Urinary bladder (tissue), 4 donors: Measurements from ENCODE around the gene RUNX2. TPM values are rescaled to one million over a fixed set of nuclear protein-coding genes. Genes with fewer than 3 reads are reported as not detected.
A peak's percentile ranks its signal among the peaks of the same experiment; 100 is the strongest.
"Not testable (repeated sequence)": the region's sequence is repeated elsewhere in the genome, so short reads cannot be mapped to it uniquely, and the experiment has no call there.

ENCODE experiments used
- DNase-seq: peaks from one replicate; pipeline ENCODE4 v3.0.0-alpha.2; 2015; ENCODE audit errors: extremely low spot score
- H3K27ac ChIP-seq: one replicate; pipeline ENCODE4 v1.5.1; 2013; ENCODE audit warnings: low read depth, mild to moderate bottlenecking, moderate library complexity
- H3K36me3 ChIP-seq: one replicate; pipeline ENCODE4 v1.6.1; 2013; ENCODE audit warnings: mild to moderate bottlenecking, moderate library complexity; ENCODE audit not compliant: insufficient read depth
- H3K4me1 ChIP-seq: one replicate; pipeline ENCODE4 v1.6.1; 2013; ENCODE audit warnings: mild to moderate bottlenecking, moderate library complexity; ENCODE audit not compliant: insufficient read depth
- H3K4me3 ChIP-seq: one replicate; pipeline ENCODE4 v1.5.1; 2013; ENCODE audit warnings: low read depth, low read length
- WGBS: extraction: QIAGEN DNeasy Blood & Tissue Kit; methylation state at CpG from one replicate; pipeline ENCODE4 v1.1.7; 2013; 5-methylcytosine and 5-hydroxymethylcytosine counted together
- polyA plus RNA-seq: library from polyadenylated mRNA; stranded (reverse); fragments of 200-250 nt; gene quantifications from one replicate; pipeline ENCODE4 v1.2.3, GENCODE V29; 2013
- total RNA-seq: library from RNA; depleted of rRNA; stranded (reverse); fragments of >200 nt; gene quantifications from one replicate; pipeline ENCODE4 v1.2.3, GENCODE V29; 2014
- donor health status: healthy with polysubstance abuse.
- donor health status: healthy.

Gene RUNX2
- total and polyA plus RNA-seq, 2 donors, result 2.4 to 2.6 TPM

DNA sequence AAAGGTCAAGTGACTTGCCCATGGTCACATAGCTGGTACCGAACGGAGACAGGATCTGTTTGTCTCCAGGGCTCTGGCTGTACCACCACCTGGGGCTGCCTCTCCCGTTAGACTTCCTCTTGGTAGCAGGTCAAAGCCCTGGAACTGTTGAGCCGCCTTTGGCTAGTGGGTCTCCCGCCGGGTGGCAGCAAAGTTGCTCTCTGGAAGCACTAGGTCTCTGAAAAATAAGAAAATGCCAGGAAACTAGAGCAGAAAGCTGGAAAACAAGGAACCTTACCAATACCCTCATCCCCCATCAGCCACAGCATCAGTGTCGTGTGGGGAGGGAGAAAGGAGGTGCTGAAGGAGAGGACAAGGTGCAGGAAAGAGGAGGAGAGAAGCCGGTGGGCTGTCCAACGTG, 340.6 kb downstream of the RUNX2 start:
- no peaks in the 10 kb centered on the region for H3K4me1 ChIP-seq
- WGBS, result 90% methylated on average over 9 of the region's 9 CpGs
- DNase-seq, result no peak

DNA sequence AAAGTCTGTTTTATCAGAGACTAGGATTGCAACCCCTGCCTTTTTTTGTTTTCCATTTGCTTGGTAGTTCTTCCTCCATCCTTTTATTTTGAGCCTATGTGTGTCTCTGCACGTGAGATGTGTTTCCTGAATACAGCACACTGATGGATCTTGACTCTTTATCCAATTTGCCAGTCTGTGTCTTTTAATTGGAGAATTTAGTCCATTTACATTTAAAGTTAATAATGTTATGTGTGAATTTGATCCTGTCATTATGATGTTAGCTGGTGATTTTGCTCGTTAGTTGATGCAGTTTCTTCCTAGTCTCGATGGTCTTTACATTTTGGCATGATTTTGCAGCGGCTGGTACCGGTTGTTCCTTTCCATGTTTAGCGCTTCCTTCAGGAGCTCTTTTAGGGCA, 345.0 kb downstream of the RUNX2 start:
- not testable (repeated sequence) for H3K4me1 ChIP-seq, H3K36me3 ChIP-seq, H3K4me3 ChIP-seq, DNase-seq, H3K27ac ChIP-seq
- 95% methylated on average over 4 of the region's 6 CpGs for WGBS

More for the DNA sequence above, 340.6 kb downstream of the RUNX2 start:
- H3K4me3 ChIP-seq, result no peak overlapping the region
- H3K27ac ChIP-seq, result no peak overlapping the region
- H3K36me3 ChIP-seq, result no peaks in the 10 kb centered on the region

DNA sequence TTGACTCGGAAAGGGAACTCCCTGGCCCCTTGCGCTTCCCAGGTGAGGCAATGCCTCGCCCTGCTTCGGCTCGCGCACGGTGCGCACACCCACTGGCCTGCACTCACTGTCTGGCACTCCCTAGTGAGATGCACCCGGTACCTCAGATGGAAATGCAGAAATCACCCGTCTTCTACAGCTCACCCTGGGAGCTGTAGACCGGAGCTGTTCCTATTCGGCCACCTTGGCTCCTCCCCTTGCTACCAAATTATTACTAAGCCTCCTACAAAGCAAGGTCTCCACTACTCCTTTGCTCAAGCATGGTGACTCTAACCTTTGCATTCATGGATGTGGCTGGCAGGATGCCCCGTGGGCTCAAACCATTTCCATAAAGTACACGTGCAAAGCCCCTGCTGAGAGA, 347.0 kb downstream of the RUNX2 start:
- H3K4me3 ChIP-seq, H3K4me1 ChIP-seq, DNase-seq, H3K27ac ChIP-seq, H3K36me3 ChIP-seq: not testable (repeated sequence)
- 84% methylated on average over 13 of the region's 14 CpGs for WGBS

DNA sequence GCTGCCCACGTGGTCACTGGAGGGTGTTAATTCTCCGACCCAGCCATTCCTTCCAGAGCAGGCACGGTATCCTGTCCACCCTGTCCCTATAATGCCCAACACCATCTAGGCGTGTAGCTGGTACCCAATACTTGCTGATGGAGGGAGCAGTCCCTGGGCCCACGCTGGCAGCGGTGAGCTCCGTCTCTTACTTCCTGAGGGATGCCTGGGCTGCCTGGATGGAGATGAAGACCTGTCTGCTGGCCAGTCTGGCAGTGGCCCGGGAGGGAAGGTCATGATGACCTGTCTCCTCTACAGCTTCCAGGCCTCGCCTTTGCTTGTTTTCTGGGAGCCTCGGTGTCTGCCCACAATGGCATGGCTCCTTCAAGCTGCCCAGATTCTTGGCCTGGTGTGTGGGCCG, 347.5 kb downstream of the RUNX2 start:
- no peaks in the 10 kb centered on the region for H3K36me3 ChIP-seq
- H3K27ac ChIP-seq, result no peak overlapping the region
- H3K4me3 ChIP-seq, result no peak overlapping the region
- DNase-seq, result no peak
- no peaks in the 10 kb centered on the region for H3K4me1 ChIP-seq
- 95% methylated on average over 11 of the region's 11 CpGs for WGBS

DNA sequence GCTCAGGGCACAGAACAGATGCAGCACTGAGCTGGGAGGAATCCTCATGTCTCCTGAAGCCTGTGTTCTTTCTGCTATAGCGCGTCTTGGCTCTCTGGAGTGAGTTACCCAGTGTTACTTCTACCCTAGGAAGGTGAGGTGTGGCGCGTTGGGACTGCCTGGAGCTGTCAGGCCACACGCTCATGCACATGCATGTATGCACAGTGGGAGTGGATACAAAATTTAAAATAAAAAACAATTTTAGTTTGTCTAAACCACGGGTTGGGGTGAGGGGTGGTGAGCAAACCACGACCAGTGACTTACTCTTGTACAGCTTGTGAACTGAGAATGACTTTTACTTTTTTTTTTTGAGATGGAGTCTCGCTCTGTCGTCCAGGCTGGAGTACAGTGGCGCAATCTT, 348.2 kb downstream of the RUNX2 start:
- 97% methylated on average over 10 of the region's 10 CpGs for WGBS
- no peak for DNase-seq

DNA sequence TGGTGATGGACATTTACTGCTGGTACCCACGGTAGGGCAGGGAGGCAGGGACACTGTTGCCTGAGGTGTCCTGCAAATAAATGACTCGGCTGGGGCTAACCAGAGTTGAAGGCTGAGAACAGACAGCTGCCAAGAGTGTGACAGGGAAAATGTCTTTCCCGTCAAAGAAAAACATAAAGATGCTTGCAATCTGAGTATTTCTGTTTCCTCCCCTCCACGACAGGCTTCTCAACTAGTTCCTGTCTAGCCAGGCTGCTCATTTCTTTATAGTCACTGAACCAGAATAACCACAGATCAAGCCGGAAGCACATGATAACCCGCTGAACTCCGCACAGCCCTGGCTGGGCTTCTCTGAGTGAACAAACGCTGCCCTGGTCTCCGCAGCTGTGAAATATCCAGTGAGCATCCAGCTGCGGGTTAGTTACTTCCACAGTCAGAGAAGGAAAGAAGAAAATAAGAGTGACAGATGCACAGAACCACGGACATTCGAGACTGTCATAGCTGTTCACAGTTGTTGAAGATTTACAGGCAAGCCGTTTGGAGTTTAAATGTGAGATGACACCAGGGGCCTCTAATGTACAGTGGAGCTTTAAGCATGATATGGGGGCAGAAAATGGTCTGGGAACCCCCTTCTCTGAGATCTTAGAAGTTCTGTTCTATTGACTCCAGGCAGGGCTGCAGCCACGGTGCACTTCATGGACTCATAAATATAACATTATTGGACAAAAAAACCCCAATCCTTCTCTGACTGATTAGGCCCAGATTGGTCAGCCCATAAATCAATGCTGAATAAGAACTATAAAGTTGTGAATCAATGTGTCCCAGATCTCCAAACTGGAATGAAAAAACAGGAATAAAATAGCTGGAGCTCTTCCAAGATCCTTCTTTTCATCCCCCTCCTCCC, 349.5 kb downstream of the RUNX2 start:
- no peak overlapping the region for H3K4me3 ChIP-seq
- peak; percentile 46 for DNase-seq
- no peak overlapping the region for H3K27ac ChIP-seq
- 17% methylated on average over 14 of the region's 14 CpGs for WGBS
- no peaks in the 10 kb centered on the region for H3K4me1 ChIP-seq
- no peaks in the 10 kb centered on the region for H3K36me3 ChIP-seq

More for the DNA sequence above, 348.2 kb downstream of the RUNX2 start:
- Histone ChIP-seq H3K27ac (no peak overlapping the region), H3K4me1 (no peaks in the 10 kb centered on the region), H3K4me3 (no peak overlapping the region), H3K36me3 (no peaks in the 10 kb centered on the region)

DNA sequence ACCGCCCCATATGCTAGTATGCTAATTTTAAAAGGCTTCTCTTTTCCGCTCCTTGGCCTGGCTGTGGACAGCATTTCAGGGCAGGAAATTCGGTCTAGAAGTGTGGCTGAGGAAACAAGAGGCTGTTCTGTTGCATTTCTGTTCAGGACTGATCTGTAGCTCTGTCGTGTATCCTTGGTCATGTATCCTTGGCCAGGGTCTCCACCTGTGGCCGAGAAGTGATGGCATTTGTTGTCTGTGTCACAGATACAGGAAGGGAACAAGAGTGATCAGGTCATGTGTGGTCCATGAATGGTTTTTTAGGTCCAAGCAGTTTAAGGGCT, 350.1 kb downstream of the RUNX2 start:
- Histone ChIP-seq H3K36me3 (no peaks in the 10 kb centered on the region), H3K4me3 (no peak overlapping the region), H3K27ac (no peak overlapping the region), H3K4me1 (no peaks in the 10 kb centered on the region)
- DNase-seq, result no peak
- 65% methylated on average over 5 of the region's 5 CpGs for WGBS

DNA sequence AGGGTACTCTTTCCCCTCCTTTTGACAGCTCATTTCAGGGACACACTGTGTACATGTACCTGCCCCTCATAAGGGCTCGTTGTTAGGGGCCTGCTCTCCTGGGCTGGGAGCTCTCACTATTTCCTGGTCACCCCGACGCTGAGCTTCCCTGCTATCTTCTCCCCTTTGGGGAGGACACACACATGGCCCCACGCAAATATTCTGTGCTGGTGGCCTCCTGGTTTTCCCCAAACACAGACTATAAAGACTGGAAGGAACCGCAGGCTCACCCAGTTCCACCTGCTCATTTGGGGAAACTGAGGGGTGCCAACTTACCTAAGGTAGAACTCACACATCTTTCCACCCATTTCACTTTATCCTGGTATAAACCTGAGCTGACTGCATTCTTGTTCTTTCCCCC, 351.0 kb downstream of the RUNX2 start:
- H3K27ac ChIP-seq, result no peak overlapping the region
- 92% methylated on average over 5 of the region's 5 CpGs for WGBS
- H3K4me3 ChIP-seq, result no peak overlapping the region
- H3K4me1 ChIP-seq, result no peaks in the 10 kb centered on the region
- H3K36me3 ChIP-seq, result no peaks in the 10 kb centered on the region
- no peak for DNase-seq

DNA sequence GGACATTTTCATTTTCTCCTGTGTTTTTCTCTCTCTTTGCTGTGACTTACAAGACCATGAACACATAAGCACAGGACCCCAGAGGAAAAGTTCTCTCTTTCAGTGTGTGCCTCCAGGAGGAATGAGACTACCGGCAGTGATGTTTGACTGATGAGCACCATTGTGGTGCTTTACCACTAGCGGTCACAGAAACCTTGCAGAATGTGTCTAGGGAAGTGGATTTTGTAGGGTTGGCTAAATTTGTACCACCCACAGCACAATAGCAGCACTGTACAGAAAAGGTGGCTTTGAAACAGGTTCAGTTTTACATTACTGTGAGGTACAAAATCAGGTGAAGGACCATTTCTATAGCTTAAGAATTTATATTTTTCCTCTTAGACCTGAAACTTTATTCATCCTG, 351.5 kb downstream of the RUNX2 start:
- no peaks in the 10 kb centered on the region for H3K36me3 ChIP-seq
- DNase-seq, result no peak
- H3K4me1 ChIP-seq, result no peaks in the 10 kb centered on the region
- 95% methylated on average over 2 of the region's 2 CpGs for WGBS
- H3K27ac ChIP-seq, result no peak overlapping the region
- no peak overlapping the region for H3K4me3 ChIP-seq

DNA sequence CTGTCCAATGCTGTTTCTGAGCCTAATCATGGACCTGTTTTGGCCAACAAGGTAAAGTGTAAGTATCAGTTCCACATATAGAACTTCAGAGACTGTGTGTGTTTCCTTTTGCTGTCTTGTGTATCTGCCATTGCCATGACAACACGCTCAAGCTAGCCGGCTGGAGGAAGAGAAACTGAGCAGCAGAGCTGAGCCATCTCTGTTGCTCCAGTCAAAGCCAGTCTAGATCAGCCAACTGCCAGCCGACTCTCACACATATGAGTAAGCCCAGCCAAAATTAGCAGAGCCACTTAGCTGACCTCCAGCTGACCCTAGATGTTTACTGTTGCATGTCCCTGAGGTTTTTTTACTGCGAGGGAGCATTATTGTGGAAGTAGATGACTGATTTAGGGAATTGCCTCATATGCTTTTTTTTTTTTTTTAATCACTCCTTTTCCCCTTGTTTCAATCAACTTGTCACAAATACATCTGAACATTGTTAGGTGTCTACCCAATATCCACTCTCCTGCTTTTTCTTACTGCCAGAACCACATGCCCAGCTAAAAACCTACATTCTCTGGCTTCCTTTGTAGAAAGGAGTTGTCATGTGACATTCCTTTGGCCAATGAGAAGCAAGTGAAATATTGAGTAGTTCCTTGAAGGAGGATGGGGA, 353.9 kb downstream of the RUNX2 start:
- WGBS, result 62% methylated on average over 4 of the region's 4 CpGs
- Histone ChIP-seq H3K36me3 (no peaks in the 10 kb centered on the region), H3K27ac (no peak overlapping the region), H3K4me1 (no peaks in the 10 kb centered on the region), H3K4me3 (no peak overlapping the region)
- no peak for DNase-seq

DNA sequence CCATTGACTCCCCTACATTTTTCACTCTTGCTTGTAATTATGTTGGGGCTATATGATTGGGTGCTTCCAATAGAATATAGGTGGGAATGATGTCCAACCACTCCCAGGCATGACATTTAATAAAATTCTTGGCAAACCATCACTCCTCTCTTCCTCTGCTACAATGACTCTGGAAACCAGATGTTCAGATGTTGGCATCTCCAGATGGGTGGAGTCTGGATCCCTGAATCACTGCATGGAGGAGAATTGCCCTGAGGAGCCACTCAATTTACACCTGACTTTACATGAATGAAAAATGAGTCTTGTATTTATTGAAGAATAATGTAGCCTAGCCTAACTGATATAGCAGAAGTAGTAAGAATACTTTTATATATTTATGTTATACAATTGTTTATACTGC, 356.3 kb downstream of the RUNX2 start:
- Histone ChIP-seq H3K36me3 (no peaks in the 10 kb centered on the region), H3K4me1 (no peaks in the 10 kb centered on the region), H3K4me3 (no peak overlapping the region), H3K27ac (no peak overlapping the region)
- no peak for DNase-seq

DNA sequence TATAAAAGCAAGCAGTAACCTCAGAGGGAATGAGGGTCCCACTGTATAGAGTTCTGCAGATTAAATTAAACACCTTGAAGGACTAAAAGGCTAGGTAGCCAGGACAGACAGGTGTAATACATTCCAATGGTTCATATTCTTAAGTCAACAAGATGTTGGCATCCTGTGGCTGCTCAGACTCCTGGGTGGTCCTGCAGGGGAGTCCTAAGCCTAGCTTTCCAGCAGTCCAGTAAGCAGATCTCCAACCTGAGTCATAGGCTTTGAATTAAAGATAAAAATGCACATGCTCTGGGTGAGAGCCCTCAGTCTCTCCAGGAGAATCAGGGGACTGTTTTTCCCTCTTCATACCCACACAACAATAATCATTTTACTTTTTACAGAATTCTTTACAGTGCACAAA, 356.9 kb downstream of the RUNX2 start:
- no peak for DNase-seq
- H3K4me1 ChIP-seq, result no peaks in the 10 kb centered on the region
- H3K4me3 ChIP-seq, result no peak overlapping the region
- no peak overlapping the region for H3K27ac ChIP-seq
- no peaks in the 10 kb centered on the region for H3K36me3 ChIP-seq

DNA sequence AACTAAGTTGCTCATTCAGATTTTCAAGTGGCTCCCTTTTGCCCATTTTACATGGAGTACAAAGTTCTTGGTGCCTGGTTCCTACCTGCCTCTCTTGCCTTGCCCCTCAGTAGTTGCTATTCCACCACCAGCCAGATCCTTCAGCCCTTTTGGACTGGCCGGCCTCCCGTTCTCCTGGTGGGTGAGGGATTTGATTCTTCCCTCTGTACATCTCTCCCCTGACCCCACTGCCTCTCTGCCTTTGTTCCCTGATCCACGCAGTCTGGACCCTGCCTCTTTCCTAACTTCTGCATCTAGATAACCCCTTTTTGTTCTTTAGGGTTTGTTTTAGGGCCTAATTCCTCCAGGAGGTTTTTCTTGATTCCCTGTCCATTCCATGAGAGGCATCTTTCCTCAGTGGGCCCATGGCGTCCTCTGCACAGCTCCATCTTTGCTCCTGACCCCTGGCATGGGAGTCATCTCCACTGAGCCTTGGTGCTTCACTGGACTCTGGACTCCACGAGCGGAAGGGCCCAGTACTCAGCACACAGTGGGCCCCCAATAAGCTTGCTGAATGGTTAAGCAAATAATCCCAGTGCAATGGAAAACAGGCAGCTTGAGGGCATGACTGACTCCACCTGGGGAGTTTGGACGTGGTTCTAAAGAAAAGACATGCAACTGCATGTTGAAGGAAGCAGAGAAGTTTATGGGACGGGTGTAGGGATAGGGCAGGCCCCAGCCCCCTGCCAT, 358.9 kb downstream of the RUNX2 start:
- 90% methylated on average over 8 of the region's 8 CpGs for WGBS
- DNase-seq, result no peak
- Histone ChIP-seq H3K27ac (no peak overlapping the region), H3K36me3 (no peaks in the 10 kb centered on the region), H3K4me1 (no peaks in the 10 kb centered on the region), H3K4me3 (no peak overlapping the region)

DNA sequence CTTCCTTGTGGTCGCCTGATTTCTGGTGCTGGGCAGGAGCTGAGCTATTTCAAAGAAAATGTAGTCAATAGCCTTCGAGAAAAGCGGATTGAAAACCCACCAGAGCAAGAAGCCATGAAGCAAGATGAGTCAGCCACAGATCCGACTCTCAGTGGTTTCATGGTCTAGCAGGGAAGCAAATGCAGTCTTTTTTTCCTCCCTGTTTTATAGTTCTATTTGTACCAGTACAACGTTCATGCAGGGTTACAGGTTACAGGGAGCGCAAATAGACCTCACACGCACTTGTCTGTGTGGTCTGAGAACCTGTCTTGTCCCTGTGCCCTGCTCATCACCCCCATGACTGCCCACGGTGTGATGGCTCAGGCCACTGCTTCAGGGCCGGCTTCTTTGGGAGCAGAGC, 359.4 kb downstream of the RUNX2 start:
- no peak overlapping the region for H3K4me3 ChIP-seq
- no peaks in the 10 kb centered on the region for H3K36me3 ChIP-seq
- no peaks in the 10 kb centered on the region for H3K4me1 ChIP-seq
- DNase-seq, result no peak
- WGBS, result 88% methylated on average over 9 of the region's 9 CpGs
- no peak overlapping the region for H3K27ac ChIP-seq
